KMS-11 (cell line): ENCODE measurements around the gene TMEM184A.

ENCODE experiments used
- H2AFZ ChIP-seq: fragments of 200-600 bp; sonication (generic); 2 replicates; pipeline ENCODE4 v1.6.1; 2016; ENCODE audit warnings: antibody characterized with exemption, mixed run types, low read depth
- H3K27ac ChIP-seq: fragments of 200-600 bp; sonication (generic); 2 replicates; pipeline ENCODE4 v1.6.1; 2016; ENCODE audit warnings: mild to moderate bottlenecking, mixed run types
- H3K27me3 ChIP-seq: fragments of 200-600 bp; sonication (generic); 2 replicates; pipeline ENCODE4 v1.6.1; 2017; ENCODE audit warnings: mild to moderate bottlenecking, low read depth, mixed run types, moderate library complexity; ENCODE audit not compliant: insufficient read depth
- H3K36me3 ChIP-seq: fragments of 200-600 bp; sonication (generic); 2 replicates; pipeline ENCODE4 v1.6.1; 2017; ENCODE audit warnings: mild to moderate bottlenecking, mixed run types; ENCODE audit not compliant: insufficient read depth
- H3K4me1 ChIP-seq: fragments of 200-600 bp; sonication (generic); 2 replicates; pipeline ENCODE4 v1.6.1; 2016; ENCODE audit warnings: mild to moderate bottlenecking, low read depth, mixed run types; ENCODE audit not compliant: poor library complexity, severe bottlenecking
- H3K4me2 ChIP-seq: fragments of 200-600 bp; sonication (generic); 2 replicates; pipeline ENCODE4 v1.7.0; 2016; ENCODE audit warnings: mild to moderate bottlenecking, mixed run types
- H3K4me3 ChIP-seq: fragments of 200-600 bp; sonication (generic); IDR thresholded peaks from 2 replicates; pipeline ENCODE4 v1.6.1; 2017; ENCODE audit warnings: low read depth, low read length, mixed read lengths; ENCODE audit not compliant: insufficient read depth
- H3K79me2 ChIP-seq: fragments of 200-600 bp; sonication (generic); 2 replicates; pipeline ENCODE4 v1.6.1; 2016; ENCODE audit warnings: low read depth, mixed run types; ENCODE audit not compliant: insufficient read depth
- H3K9ac ChIP-seq: fragments of 200-600 bp; sonication (generic); 2 replicates; pipeline ENCODE4 v1.6.1; 2016; ENCODE audit warnings: mild to moderate bottlenecking, mixed run types
- H4K20me1 ChIP-seq: fragments of 200-600 bp; sonication (generic); 2 replicates; pipeline ENCODE4 v1.6.1; 2016; ENCODE audit warnings: mild to moderate bottlenecking, mixed run types; ENCODE audit not compliant: insufficient read depth
- CTCF ChIP-seq: fragments of 200-600 bp; sonication (generic); conservative IDR thresholded peaks from 2 replicates; pipeline ENCODE4 v1.6.1; 2017; ENCODE audit warnings: low read depth, mild to moderate bottlenecking, antibody characterized with exemption, low read length, moderate library complexity, mixed read lengths

Gene TMEM184A

GRCh38 chr7:1538544-1539180, 17.3 kb downstream of the TMEM184A start:
- Histone ChIP-seq H3K4me2 (no peak overlapping the region), H3K36me3 (no peaks in the 10 kb centered on the region; the same call in 1 of the 2 replicates), H3K4me3 (no peak overlapping the region), H3K79me2 (peaks cover 44% of the 10 kb centered on the region; the same call in 1 of the 2 replicates), H2AFZ (no peak overlapping the region), H3K9ac (no peak overlapping the region), H3K27me3 (no peaks in the 10 kb centered on the region), H4K20me1 (no peaks in the 10 kb centered on the region; the same call in 1 of the 2 replicates), H3K27ac (no peak overlapping the region), H3K4me1 (no peaks in the 10 kb centered on the region)
- no peak for TF ChIP-seq CTCF

GRCh38 chr7:1537535-1538412, 18.2 kb downstream of the TMEM184A start:
- H2AFZ ChIP-seq: no peak overlapping the region
- no peak overlapping the region for H3K27ac ChIP-seq
- H4K20me1 ChIP-seq: no peaks in the 10 kb centered on the region; the same call in 1 of the 2 replicates
- no peak for TF ChIP-seq CTCF
- H3K9ac ChIP-seq: no peak overlapping the region
- no peak overlapping the region for H3K4me2 ChIP-seq
- H3K36me3 ChIP-seq: no peaks in the 10 kb centered on the region; the same call in 1 of the 2 replicates
- H3K79me2 ChIP-seq: peaks cover 53% of the 10 kb centered on the region
- H3K4me1 ChIP-seq: no peaks in the 10 kb centered on the region
- H3K4me3 ChIP-seq: no peak overlapping the region
- no peaks in the 10 kb centered on the region for H3K27me3 ChIP-seq

GRCh38 chr7:1536743-1537534, 19.1 kb downstream of the TMEM184A start:
- Histone ChIP-seq H4K20me1 (peaks cover 2% of the 10 kb centered on the region; the same call in 1 of the 2 replicates), H3K27me3 (no peaks in the 10 kb centered on the region), H3K4me1 (peaks cover 4% of the 10 kb centered on the region), H3K9ac (no peak overlapping the region), H2AFZ (no peak overlapping the region), H3K79me2 (peaks cover 61% of the 10 kb centered on the region), H3K4me3 (no peak overlapping the region), H3K27ac (no peak overlapping the region), H3K36me3 (no peaks in the 10 kb centered on the region; the same call in 1 of the 2 replicates), H3K4me2 (no peak overlapping the region)
- no peak for TF ChIP-seq CTCF

- no peak for TF ChIP-seq CTCF
- no peaks in the 10 kb centered on the region for H3K27me3 ChIP-seq
- peaks cover 67% of the 10 kb centered on the region for H3K79me2 ChIP-seq
- peaks cover 8% of the 10 kb centered on the region for H3K4me1 ChIP-seq
- no peak overlapping the region for H3K4me3 ChIP-seq
- H2AFZ ChIP-seq: no peak overlapping the region
- H3K9ac ChIP-seq: no peak overlapping the region
- no peak overlapping the region for H3K27ac ChIP-seq
- peaks cover 2% of the 10 kb centered on the region; the same call in 1 of the 2 replicates for H4K20me1 ChIP-seq
- no peak overlapping the region for H3K4me2 ChIP-seq
- H3K36me3 ChIP-seq: no peaks in the 10 kb centered on the region; the same call in 1 of the 2 replicates
These were observed 19.6 kb downstream of the TMEM184A start for GRCh38 chr7:1536455-1536742.
